ENCODE data around the gene NPRL2. TPM values are rescaled to one million over a fixed set of nuclear protein-coding genes. Genes with fewer than 3 reads are reported as not detected.

The NPRL2 gene
- total RNA-seq, 1 experiment from 2014 or later, result 20.6 TPM

DNA sequence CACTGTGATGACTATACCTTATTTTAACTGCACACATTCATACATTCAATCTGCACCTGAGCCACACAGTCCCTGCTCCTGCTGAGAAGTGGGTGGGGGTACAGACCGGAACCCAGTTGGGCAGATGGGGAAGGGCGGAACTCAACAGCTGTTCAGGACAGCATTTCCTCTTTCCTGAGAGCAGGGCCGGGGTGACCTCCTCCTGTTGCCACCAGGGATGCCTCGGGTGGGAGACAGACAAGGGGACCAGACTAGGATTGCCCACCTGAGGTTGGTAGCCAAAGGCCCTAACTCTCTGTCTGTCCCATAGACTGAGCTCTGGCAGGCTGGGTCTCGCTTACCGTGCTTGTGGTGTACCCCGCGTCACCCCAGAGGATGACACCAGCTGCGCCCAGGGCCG is 32.0 kb downstream of the NPRL2 start (continued):
- TF ChIP-seq, protein P1, sequence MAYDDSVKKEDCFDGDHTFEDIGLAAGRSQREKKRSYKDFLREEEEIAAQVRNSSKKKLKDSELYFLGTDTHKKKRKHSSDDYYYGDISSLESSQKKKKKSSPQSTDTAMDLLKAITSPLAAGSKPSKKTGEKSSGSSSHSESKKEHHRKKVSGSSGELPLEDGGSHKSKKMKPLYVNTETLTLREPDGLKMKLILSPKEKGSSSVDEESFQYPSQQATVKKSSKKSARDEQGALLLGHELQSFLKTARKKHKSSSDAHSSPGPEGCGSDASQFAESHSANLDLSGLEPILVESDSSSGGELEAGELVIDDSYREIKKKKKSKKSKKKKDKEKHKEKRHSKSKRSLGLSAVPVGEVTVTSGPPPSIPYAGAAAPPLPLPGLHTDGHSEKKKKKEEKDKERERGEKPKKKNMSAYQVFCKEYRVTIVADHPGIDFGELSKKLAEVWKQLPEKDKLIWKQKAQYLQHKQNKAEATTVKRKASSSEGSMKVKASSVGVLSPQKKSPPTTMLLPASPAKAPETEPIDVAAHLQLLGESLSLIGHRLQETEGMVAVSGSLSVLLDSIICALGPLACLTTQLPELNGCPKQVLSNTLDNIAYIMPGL (CRISPR knock-in tag; IDR thresholded peaks at IDR 0.05), result no peak

DNA sequence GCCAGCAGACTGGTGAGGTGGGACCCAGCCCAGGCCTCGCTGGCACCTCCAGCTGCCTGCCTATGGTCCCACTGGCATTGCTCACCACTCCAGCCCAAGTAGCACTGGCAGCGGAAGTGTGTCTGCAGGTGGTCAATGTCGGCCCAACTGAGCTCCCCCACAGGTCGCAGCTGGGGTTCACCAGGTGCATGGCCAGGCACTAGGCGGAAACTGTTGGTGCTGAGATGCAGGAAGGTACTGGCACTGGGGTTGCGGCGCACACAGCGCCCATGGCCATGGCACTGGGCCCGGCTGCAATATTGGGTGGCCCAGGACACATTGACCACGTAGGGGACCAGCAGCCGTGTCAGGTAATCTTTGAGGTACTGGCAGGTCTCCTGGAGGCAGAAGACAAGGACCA is 32.4 kb downstream of the NPRL2 start:
- ATAC-seq (no peak), DNase-seq (ENCODE audit: low spot score) (no peak)
- Mint-ChIP-seq H3K4me1 (peaks cover 23% of the 10 kb centered on the region), H3K36me3 (peaks cover 46% of the 10 kb centered on the region), H3K27ac (no peak overlapping the region), H3K4me3 (no peak overlapping the region; the same call in 1 of the 2 replicates), H3K27me3 (ENCODE audit: low read depth) (no peaks in the 10 kb centered on the region), H3K9me3 (peaks cover 5% of the 10 kb centered on the region; the same call in 1 of the 2 replicates)
- ChIA-PET CTCF (interaction anchor here (2.1 kb wide), 1 partner anchor 15 kb away, joined by 4 read pairs; the partner anchor contains the start of gene HYAL1), POLR2A (no interaction called here)
- TF ChIP-seq, protein P2, sequence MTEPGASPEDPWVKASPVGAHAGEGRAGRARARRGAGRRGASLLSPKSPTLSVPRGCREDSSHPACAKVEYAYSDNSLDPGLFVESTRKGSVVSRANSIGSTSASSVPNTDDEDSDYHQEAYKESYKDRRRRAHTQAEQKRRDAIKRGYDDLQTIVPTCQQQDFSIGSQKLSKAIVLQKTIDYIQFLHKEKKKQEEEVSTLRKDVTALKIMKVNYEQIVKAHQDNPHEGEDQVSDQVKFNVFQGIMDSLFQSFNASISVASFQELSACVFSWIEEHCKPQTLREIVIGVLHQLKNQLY (CRISPR knock-in tag; IDR thresholded peaks at IDR 0.05), result no peak
- TF ChIP-seq KAT7 (CRISPR knock-in tag; IDR thresholded peaks at IDR 0.05; ENCODE audit: borderline replicate concordance) (no peak), TP53 (CRISPR knock-in tag; IDR thresholded peaks at IDR 0.05) (no peak), TEAD4 (CRISPR knock-in tag; IDR thresholded peaks at IDR 0.05) (no peak), NR2C2 (CRISPR knock-in tag; IDR thresholded peaks at IDR 0.05) (no peak), ELF4 (CRISPR knock-in tag; IDR thresholded peaks at IDR 0.05; ENCODE audit: low read depth) (no peak), FOXP1 (CRISPR knock-in tag; IDR thresholded peaks at IDR 0.05; ENCODE audit: borderline replicate concordance) (no peak), SMAD4 (CRISPR knock-in tag; IDR thresholded peaks at IDR 0.05) (no peak), FOXK1 (CRISPR knock-in tag; IDR thresholded peaks at IDR 0.05) (no peak)
- TF ChIP-seq, protein P3, sequence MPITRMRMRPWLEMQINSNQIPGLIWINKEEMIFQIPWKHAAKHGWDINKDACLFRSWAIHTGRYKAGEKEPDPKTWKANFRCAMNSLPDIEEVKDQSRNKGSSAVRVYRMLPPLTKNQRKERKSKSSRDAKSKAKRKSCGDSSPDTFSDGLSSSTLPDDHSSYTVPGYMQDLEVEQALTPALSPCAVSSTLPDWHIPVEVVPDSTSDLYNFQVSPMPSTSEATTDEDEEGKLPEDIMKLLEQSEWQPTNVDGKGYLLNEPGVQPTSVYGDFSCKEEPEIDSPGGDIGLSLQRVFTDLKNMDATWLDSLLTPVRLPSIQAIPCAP (CRISPR knock-in tag; IDR thresholded peaks at IDR 0.05), result no peak
- TF ChIP-seq, protein P4, sequence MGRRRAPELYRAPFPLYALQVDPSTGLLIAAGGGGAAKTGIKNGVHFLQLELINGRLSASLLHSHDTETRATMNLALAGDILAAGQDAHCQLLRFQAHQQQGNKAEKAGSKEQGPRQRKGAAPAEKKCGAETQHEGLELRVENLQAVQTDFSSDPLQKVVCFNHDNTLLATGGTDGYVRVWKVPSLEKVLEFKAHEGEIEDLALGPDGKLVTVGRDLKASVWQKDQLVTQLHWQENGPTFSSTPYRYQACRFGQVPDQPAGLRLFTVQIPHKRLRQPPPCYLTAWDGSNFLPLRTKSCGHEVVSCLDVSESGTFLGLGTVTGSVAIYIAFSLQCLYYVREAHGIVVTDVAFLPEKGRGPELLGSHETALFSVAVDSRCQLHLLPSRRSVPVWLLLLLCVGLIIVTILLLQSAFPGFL (CRISPR knock-in tag; IDR thresholded peaks at IDR 0.05; ENCODE audit: borderline replicate concordance), result no peak
- TF ChIP-seq, protein P5, sequence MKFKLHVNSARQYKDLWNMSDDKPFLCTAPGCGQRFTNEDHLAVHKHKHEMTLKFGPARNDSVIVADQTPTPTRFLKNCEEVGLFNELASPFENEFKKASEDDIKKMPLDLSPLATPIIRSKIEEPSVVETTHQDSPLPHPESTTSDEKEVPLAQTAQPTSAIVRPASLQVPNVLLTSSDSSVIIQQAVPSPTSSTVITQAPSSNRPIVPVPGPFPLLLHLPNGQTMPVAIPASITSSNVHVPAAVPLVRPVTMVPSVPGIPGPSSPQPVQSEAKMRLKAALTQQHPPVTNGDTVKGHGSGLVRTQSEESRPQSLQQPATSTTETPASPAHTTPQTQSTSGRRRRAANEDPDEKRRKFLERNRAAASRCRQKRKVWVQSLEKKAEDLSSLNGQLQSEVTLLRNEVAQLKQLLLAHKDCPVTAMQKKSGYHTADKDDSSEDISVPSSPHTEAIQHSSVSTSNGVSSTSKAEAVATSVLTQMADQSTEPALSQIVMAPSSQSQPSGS (CRISPR knock-in tag; IDR thresholded peaks at IDR 0.05; ENCODE audit: borderline replicate concordance, low read depth), result no peak
- TF ChIP-seq, protein P6, sequence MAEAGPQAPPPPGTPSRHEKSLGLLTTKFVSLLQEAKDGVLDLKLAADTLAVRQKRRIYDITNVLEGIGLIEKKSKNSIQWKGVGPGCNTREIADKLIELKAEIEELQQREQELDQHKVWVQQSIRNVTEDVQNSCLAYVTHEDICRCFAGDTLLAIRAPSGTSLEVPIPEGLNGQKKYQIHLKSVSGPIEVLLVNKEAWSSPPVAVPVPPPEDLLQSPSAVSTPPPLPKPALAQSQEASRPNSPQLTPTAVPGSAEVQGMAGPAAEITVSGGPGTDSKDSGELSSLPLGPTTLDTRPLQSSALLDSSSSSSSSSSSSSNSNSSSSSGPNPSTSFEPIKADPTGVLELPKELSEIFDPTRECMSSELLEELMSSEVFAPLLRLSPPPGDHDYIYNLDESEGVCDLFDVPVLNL (CRISPR knock-in tag; IDR thresholded peaks at IDR 0.05; ENCODE audit: borderline replicate concordance, low read depth), result no peak

DNA sequence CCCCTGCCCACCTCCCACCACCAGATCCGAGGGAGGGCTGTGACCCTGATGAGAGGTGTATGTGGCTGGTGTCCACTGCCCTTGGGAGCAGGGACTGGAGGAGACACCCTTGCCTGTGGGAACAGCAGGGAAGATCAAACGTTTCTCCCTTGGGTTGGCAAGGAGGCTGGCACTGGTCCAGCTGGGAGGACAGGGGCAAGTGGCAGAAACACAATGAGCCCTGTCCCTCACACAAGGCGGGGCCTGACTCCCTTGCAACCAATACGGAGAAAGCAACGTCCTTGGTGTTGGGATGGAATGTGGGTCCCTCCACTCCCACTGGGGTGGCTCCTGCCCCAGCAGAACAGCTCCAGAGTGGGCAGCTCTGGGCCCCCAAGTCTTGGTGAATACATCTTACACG is 33.3 kb downstream of the NPRL2 start:
- Mint-ChIP-seq H3K4me1 (peaks cover 17% of the 10 kb centered on the region), H3K36me3 (peaks cover 46% of the 10 kb centered on the region), H3K27me3 (ENCODE audit: low read depth) (no peaks in the 10 kb centered on the region), H3K9me3 (peaks cover 5% of the 10 kb centered on the region; the same call in 1 of the 2 replicates), H3K27ac (no peak overlapping the region), H3K4me3 (no peak overlapping the region)
- TF ChIP-seq NFATC4 (CRISPR knock-in tag; IDR thresholded peaks at IDR 0.05) (no peak), OVOL2 (CRISPR knock-in tag; IDR thresholded peaks at IDR 0.05; ENCODE audit: borderline replicate concordance) (no peak), ZNF671 (CRISPR knock-in tag; IDR thresholded peaks at IDR 0.05) (no peak)
- DNase-seq (ENCODE audit: low spot score), result no peak
- POLR2A ChIA-PET, result interaction anchor here (0.6 kb wide), 1 partner anchor 69 kb away, joined by 3 read pairs; no protein-coding TSS in a partner anchor
- CTCF ChIA-PET, result interaction anchor here (2.1 kb wide), 1 partner anchor 14 kb away, joined by 4 read pairs; the partner anchor contains the start of gene HYAL1
- no peak for ATAC-seq

Measured in WTC11 (cell line).